22Rv1 (cell line): ENCODE measurements around the gene MRRF.

Experiments used
- ZFX ChIP-seq: fragments of 450-650 bp; IDR thresholded peaks from 2 replicates; pipeline ENCODE4 v1.6.1; 2017; ENCODE audit warnings: antibody characterized with exemption, borderline replicate concordance
- TF ChIP-seq, protein P1 (sequence below): fragments of 450-650 bp; IDR thresholded peaks from 2 replicates; pipeline ENCODE4 v1.5.1; 2017; ENCODE audit warnings: mild to moderate bottlenecking

DNA sequence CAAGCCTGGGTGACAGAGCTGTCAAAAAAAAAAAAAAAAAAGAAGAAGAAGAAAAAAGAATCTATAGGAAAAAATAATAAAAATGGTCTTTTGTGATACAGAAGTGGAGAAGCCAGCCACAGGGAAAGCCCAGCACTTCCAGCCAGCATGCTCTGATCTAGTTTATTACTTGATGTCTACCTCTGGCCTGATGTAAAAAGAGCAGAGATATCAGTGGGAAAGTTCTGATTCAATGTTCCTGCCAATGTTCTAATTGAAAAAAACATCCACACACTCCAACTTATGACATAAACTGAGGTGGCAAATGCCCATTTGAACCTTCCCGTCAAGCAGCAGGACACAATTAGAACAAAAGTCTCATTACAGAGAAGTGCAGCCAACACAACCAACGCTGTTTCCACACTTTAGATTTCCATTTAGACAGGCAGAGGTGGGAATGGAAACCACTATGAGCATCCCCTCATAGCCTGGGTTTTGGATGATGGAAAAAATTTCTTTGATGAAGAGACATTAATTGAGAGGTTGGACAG lies 5.7 kb upstream of the MRRF start:
- TF ChIP-seq, protein P1, sequence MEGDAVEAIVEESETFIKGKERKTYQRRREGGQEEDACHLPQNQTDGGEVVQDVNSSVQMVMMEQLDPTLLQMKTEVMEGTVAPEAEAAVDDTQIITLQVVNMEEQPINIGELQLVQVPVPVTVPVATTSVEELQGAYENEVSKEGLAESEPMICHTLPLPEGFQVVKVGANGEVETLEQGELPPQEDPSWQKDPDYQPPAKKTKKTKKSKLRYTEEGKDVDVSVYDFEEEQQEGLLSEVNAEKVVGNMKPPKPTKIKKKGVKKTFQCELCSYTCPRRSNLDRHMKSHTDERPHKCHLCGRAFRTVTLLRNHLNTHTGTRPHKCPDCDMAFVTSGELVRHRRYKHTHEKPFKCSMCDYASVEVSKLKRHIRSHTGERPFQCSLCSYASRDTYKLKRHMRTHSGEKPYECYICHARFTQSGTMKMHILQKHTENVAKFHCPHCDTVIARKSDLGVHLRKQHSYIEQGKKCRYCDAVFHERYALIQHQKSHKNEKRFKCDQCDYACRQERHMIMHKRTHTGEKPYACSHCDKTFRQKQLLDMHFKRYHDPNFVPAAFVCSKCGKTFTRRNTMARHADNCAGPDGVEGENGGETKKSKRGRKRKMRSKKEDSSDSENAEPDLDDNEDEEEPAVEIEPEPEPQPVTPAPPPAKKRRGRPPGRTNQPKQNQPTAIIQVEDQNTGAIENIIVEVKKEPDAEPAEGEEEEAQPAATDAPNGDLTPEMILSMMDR, result no peak
- TF ChIP-seq ZFX, result no peak
